GM12878 (cell line): Measurements from ENCODE around the gene ATP7B. TPM values are rescaled to one million over a fixed set of nuclear protein-coding genes. Genes with fewer than 3 reads are reported as not detected.
A peak's percentile ranks its signal among the peaks of the same experiment; 100 is the strongest.

ENCODE experiments used
- ASH2L ChIP-seq: fragments of 300-600, 200-600 bp; sonication (generic); IDR thresholded peaks from 2 replicates; pipeline ENCODE4 v1.6.1; 2017; ENCODE audit warnings: low read depth, mild to moderate bottlenecking, borderline replicate concordance
- BCL3 ChIP-seq: IDR thresholded peaks from 2 replicates; pipeline ENCODE4 v1.6.1; 2011; ENCODE audit warnings: borderline replicate concordance, low read depth, mild to moderate bottlenecking, moderate library complexity, low read length; ENCODE audit not compliant: insufficient read depth, poor library complexity, severe bottlenecking
- CHD4 ChIP-seq: fragments of 200-600 bp; sonication (generic); IDR thresholded peaks from 2 replicates; pipeline ENCODE4 v1.6.1; 2016; ENCODE audit warnings: mild to moderate bottlenecking
- E2F8 ChIP-seq: fragments of 450-650 bp; IDR thresholded peaks from 2 replicates; pipeline ENCODE4 v1.6.1; 2018; ENCODE audit warnings: mild to moderate bottlenecking, low read depth, moderate library complexity; ENCODE audit not compliant: partially characterized antibody
- EED ChIP-seq: sonication (generic); IDR thresholded peaks from 2 replicates; pipeline ENCODE4 v1.6.1; 2016; ENCODE audit warnings: antibody characterized with exemption, low read depth
- ETV6 ChIP-seq, 2 experiments: fragments of 450-650 bp in 1 of 2; IDR thresholded peaks in 1 of 2; conservative IDR thresholded peaks in 1 of 2; 2 replicates each; pipeline ENCODE4 v1.6.1; 2014; ENCODE audit warnings: antibody characterized with exemption in 1 of 2, borderline replicate concordance in 1 of 2, low read depth in 1 of 2, mild to moderate bottlenecking in 1 of 2, moderate library complexity in 1 of 2
- IRF3 ChIP-seq: fragments of 450-650 bp; IDR thresholded peaks from 2 replicates; pipeline ENCODE4 v1.6.1; 2014; ENCODE audit warnings: mild to moderate bottlenecking
- IRF5 ChIP-seq: fragments of 450-650 bp; IDR thresholded peaks from 2 replicates; pipeline ENCODE4 v1.6.1; 2017; ENCODE audit warnings: borderline replicate concordance
- JUND ChIP-seq: IDR thresholded peaks from 2 replicates; pipeline ENCODE4 v1.6.1; 2012; ENCODE audit warnings: low read depth, mild to moderate bottlenecking, low read length, improper control_type of control experiment, moderate library complexity
- PKNOX1 ChIP-seq: fragments of 450-650 bp; IDR thresholded peaks from 2 replicates; pipeline ENCODE4 v1.6.1; 2016; ENCODE audit warnings: mild to moderate bottlenecking
- RBBP5 ChIP-seq: fragments of 200-600 bp; sonication (generic); conservative IDR thresholded peaks from 2 replicates; pipeline ENCODE4 v1.6.1; 2016
- SMARCA5 ChIP-seq: fragments of 450-650 bp; IDR thresholded peaks from 2 replicates; pipeline ENCODE4 v1.6.1; 2017; ENCODE audit warnings: mild to moderate bottlenecking
- SP1 ChIP-seq: IDR thresholded peaks from one replicate; pipeline ENCODE4 v1.6.1; 2011; ENCODE audit warnings: low read depth, low read length
- SPI1 ChIP-seq: IDR thresholded peaks from 2 replicates; pipeline ENCODE4 v1.6.1; 2011; ENCODE audit warnings: low read depth, mild to moderate bottlenecking, low read length, moderate library complexity, borderline replicate concordance; ENCODE audit not compliant: insufficient read depth
- STAT1 ChIP-seq: fragments of 450-650 bp; conservative IDR thresholded peaks from 2 replicates; pipeline ENCODE4 v1.6.1; 2014; ENCODE audit warnings: antibody characterized with exemption, mild to moderate bottlenecking
- TBL1XR1 ChIP-seq: IDR thresholded peaks from 2 replicates; pipeline ENCODE4 v1.6.1; 2012; ENCODE audit warnings: low read depth, low read length, improper control_type of control experiment
- TCF7 ChIP-seq: IDR thresholded peaks from 2 replicates; pipeline ENCODE4 v1.6.1; 2014; ENCODE audit warnings: antibody characterized with exemption, borderline replicate concordance
- ZNF24 ChIP-seq: fragments of 450-650 bp; IDR thresholded peaks from 2 replicates; pipeline ENCODE4 v1.6.1; 2017; ENCODE audit warnings: antibody characterized with exemption, mild to moderate bottlenecking
- ZNF622 ChIP-seq: fragments of 450-650 bp; IDR thresholded peaks from 2 replicates; pipeline ENCODE4 v1.6.1; 2017; ENCODE audit warnings: mild to moderate bottlenecking, inconsistent platforms
- polyA plus RNA-seq, 11 experiments: library from polyadenylated mRNA; depleted of rRNA in 4 of 11; unstranded in 6 of 11; stranded (reverse) in 5 of 11; fragments of >200 nt; fragmentation: Nextera tagmentation in 4 of 11; fragmentation: Illumina TruSeq in 1 of 11; extraction: Ambion mirVana in 4 of 11; extraction: Trizol in 1 of 11; gene quantifications; 1 replicate in 1 of 11; 2 replicates in 10 of 11; pipeline versions ENCODE4 v1.2.1 to v1.2.3, GENCODE V29; 2011 to 2016; ENCODE audit warnings: inconsistent platforms in 2 of 11, missing spikeins in 2 of 11, low read depth in 1 of 11
- total RNA-seq, 4 experiments: library from RNA; depleted of rRNA in 3 of 4; stranded (reverse); fragments of >200 nt in 3 of 4; fragmentation: Illumina TruSeq in 1 of 4; extraction: Trizol in 1 of 4; gene quantifications; 2 replicates each; pipeline versions ENCODE4 v1.2.1 to v1.2.3, GENCODE V29; 2013 to 2021

ATP7B gene
- total and polyA plus RNA-seq, 10 of the 15 experiments (the other 5 are each of a cell fraction or from before 2014, with no cell fraction given): under 0.01 to 1.1 (median 0.06) TPM; not detected in 2

- TF ChIP-seq IRF3: peak; percentile 86
- no peak for TF ChIP-seq SMARCA5
- peak; percentile 96 for TF ChIP-seq SP1
- no peak for TF ChIP-seq RBBP5
- TF ChIP-seq IRF5: no peak
- TF ChIP-seq TCF7: no peak
- no peak for TF ChIP-seq ETV6 (conservative IDR thresholded peaks at IDR 0.05 in 1 of 2, IDR thresholded peaks at IDR 0.05 in 1 of 2; ENCODE audit: borderline replicate concordance in 1 of 2, low read depth in 1 of 2)
- TF ChIP-seq ZNF24: no peak
- no peak for TF ChIP-seq TBL1XR1
- 0 out of 2 replicates have a peak, but pooled peaks have one; percentile 10 for TF ChIP-seq EED
- peak; percentile 98 for TF ChIP-seq PKNOX1
- TF ChIP-seq JUND: no peak
- no peak for TF ChIP-seq STAT1
- no peak for TF ChIP-seq E2F8
- no peak for TF ChIP-seq BCL3
- TF ChIP-seq CHD4: no peak
- no peak for TF ChIP-seq ZNF622
- TF ChIP-seq SPI1: no peak
- no peak for TF ChIP-seq ASH2L
Measured at GRCh38 chr13:52011632-52012511, 622 bp upstream of the ATP7B start, which contains the start of gene ALG11 (continued).
